ENCODE results near the gene SLC25A26. TPM values are rescaled to one million over a fixed set of nuclear protein-coding genes. Genes with fewer than 3 reads are reported as not detected.

The SLC25A26 gene
- total and polyA plus RNA-seq, 2 of the 13 experiments (the other 11 are each of a cell fraction or from before 2014, with no cell fraction given): 23.1 to 32.7 TPM

GRCh38 chr3:66270701-66271100, 49.9 kb downstream of the SLC25A26 start (continued):
- TF ChIP-seq, protein P1, sequence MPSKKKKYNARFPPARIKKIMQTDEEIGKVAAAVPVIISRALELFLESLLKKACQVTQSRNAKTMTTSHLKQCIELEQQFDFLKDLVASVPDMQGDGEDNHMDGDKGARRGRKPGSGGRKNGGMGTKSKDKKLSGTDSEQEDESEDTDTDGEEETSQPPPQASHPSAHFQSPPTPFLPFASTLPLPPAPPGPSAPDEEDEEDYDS (CRISPR knock-in tag; IDR thresholded peaks at IDR 0.05): no peak
- TF ChIP-seq CREM (IDR thresholded peaks at IDR 0.05): no peak
- no peak for TF ChIP-seq CREM (CRISPR knock-in tag; IDR thresholded peaks at IDR 0.05)
- TF ChIP-seq ZNF644 (CRISPR knock-in tag; IDR thresholded peaks at IDR 0.05; ENCODE audit: low read depth): no peak
- TF ChIP-seq ZBTB44 (CRISPR knock-in tag; IDR thresholded peaks at IDR 0.05): no peak
- TF ChIP-seq, protein P2, sequence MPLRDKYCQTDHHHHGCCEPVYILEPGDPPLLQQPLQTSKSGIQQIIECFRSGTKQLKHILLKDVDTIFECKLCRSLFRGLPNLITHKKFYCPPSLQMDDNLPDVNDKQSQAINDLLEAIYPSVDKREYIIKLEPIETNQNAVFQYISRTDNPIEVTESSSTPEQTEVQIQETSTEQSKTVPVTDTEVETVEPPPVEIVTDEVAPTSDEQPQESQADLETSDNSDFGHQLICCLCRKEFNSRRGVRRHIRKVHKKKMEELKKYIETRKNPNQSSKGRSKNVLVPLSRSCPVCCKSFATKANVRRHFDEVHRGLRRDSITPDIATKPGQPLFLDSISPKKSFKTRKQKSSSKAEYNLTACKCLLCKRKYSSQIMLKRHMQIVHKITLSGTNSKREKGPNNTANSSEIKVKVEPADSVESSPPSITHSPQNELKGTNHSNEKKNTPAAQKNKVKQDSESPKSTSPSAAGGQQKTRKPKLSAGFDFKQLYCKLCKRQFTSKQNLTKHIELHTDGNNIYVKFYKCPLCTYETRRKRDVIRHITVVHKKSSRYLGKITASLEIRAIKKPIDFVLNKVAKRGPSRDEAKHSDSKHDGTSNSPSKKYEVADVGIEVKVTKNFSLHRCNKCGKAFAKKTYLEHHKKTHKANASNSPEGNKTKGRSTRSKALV (CRISPR knock-in tag; IDR thresholded peaks at IDR 0.05): no peak
- TF ChIP-seq, protein P3, sequence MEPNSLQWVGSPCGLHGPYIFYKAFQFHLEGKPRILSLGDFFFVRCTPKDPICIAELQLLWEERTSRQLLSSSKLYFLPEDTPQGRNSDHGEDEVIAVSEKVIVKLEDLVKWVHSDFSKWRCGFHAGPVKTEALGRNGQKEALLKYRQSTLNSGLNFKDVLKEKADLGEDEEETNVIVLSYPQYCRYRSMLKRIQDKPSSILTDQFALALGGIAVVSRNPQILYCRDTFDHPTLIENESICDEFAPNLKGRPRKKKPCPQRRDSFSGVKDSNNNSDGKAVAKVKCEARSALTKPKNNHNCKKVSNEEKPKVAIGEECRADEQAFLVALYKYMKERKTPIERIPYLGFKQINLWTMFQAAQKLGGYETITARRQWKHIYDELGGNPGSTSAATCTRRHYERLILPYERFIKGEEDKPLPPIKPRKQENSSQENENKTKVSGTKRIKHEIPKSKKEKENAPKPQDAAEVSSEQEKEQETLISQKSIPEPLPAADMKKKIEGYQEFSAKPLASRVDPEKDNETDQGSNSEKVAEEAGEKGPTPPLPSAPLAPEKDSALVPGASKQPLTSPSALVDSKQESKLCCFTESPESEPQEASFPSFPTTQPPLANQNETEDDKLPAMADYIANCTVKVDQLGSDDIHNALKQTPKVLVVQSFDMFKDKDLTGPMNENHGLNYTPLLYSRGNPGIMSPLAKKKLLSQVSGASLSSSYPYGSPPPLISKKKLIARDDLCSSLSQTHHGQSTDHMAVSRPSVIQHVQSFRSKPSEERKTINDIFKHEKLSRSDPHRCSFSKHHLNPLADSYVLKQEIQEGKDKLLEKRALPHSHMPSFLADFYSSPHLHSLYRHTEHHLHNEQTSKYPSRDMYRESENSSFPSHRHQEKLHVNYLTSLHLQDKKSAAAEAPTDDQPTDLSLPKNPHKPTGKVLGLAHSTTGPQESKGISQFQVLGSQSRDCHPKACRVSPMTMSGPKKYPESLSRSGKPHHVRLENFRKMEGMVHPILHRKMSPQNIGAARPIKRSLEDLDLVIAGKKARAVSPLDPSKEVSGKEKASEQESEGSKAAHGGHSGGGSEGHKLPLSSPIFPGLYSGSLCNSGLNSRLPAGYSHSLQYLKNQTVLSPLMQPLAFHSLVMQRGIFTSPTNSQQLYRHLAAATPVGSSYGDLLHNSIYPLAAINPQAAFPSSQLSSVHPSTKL (CRISPR knock-in tag; IDR thresholded peaks at IDR 0.05): 0 out of 2 replicates have a peak, but pooled peaks have one; percentile 22
